GM19351 (cell line): ENCODE measurements around the gene C16orf96.

ENCODE experiments used
- ATAC-seq: cut with Tn5 transposase; IDR thresholded peaks from one replicate; pipeline ENCODE4 v1.9.1; 2021; ENCODE audit warnings: mild to moderate bottlenecking, moderate library complexity; ENCODE audit not compliant: unreplicated experiment

The C16orf96 gene

GRCh38 chr16:4556112-4556511 is at the start of gene C16orf96:
C16orf96 (plus strand) TSS chr16:4556340; CDS start chr16:4556490, 150 bp downstream.
- ATAC-seq, result no peak

GRCh38 chr16:4506450-4506849 is 49.7 kb upstream of the C16orf96 start:
- ATAC-seq, result peak; percentile 57

DNA sequence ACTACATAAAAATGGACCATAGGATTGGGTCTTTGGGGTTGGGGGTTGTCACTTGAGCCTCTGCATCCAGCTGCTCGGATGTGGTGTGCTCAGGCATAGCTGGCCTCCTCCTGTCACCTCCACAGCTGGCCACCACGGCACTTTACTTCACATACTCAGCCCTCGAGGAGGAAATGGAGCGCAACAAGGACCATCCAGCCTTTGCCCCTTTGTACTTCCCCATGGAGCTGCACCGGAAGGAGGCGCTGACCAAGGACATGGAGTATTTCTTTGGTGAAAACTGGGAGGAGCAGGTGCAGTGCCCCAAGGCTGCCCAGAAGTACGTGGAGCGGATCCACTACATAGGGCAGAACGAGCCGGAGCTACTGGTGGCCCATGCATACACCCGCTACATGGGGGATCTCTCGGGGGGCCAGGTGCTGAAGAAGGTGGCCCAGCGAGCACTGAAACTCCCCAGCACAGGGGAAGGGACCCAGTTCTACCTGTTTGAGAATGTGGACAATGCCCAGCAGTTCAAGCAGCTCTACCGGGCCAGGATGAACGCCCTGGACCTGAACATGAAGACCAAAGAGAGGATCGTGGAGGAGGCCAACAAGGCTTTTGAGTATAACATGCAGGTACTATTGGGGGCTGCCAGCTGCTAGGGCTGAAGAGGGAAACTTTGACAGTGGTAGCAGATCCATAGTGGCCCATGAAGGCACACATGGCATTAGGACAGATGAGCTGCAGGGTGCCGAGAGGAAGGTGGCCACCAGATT is 48.4 kb upstream of the C16orf96 start:
- no peak for ATAC-seq

GRCh38 chr16:4508806-4509205 is 47.3 kb upstream of the C16orf96 start:
- ATAC-seq, result no peak

GRCh38 chr16:4509420-4509819 is 46.7 kb upstream of the C16orf96 start:
- ATAC-seq, result no peak

DNA sequence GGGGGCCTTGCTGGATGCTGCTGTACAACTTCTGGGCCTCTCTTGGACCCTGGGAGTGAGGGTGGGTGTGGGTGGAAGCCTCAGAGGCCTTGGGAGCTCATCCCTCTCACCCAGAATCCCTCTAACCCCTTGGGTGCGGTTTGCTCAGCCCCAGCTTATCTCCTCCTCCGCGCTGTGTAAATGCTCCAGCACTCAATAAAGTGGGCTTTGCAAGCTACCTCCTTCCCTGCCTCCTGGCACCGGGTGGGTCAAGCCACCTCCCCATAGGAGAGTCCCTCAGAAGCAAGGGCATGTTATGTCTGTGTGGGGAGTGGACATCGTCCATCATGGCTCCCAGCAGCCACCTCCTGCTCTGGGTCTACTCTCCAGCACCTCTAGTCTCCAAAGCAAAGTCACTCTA is 46.0 kb upstream of the C16orf96 start:
- no peak for ATAC-seq

DNA sequence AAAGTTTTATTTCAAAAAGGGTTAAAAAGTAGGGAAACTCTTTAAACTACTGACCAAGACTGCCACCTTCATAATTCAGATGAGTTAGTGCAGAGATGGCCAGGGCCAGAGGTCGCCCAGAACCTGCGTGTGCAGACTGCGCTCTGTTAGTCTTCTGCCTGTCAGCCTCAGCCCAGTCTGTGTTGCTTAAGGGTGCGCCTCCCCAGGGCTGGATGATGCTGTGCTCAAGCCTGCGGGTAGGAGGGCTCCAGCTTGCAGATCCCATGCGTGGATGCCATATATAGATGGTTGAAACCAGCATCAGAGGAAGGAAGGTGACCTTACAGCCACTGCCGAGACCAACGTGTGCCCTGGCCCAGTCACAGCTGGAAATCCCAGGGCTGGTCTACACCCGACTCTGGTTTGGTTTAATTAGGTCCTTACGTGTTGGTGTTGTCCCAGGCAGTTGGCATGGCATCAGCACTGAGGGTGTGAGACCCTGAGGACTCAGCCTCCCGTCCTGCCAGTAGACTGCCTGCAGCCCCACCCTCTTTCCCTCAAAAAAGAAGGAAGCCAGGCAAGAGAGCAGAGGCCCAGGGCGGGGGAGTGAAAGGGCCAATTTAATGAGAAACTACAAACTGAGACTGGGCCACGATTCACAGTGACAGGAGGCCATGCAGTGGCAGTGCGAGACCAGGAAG is 45.3 kb upstream of the C16orf96 start:
- ATAC-seq, result no peak

GRCh38 chr16:4511441-4512082 is 44.6 kb upstream of the C16orf96 start:
- no peak for ATAC-seq

DNA sequence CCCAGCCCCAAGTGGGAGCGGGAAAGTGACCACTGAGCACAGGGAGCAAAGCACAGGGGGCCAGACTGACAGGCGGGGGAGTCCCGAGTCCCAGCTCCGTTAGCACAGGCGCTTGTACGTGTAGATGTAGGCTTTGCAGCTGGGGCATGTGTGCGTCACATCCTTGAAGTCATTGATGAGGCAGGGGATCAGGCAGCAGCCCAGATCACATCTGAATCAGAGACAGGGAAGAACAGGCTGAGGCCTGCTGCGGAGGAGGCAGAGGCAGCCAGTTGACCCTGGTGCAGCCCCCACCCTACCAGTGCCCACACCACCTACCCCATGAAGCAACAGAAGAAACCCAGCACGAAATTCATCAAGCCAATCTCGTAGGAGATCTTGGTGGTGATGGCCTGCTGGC is 43.7 kb upstream of the C16orf96 start:
- no peak for ATAC-seq

DNA sequence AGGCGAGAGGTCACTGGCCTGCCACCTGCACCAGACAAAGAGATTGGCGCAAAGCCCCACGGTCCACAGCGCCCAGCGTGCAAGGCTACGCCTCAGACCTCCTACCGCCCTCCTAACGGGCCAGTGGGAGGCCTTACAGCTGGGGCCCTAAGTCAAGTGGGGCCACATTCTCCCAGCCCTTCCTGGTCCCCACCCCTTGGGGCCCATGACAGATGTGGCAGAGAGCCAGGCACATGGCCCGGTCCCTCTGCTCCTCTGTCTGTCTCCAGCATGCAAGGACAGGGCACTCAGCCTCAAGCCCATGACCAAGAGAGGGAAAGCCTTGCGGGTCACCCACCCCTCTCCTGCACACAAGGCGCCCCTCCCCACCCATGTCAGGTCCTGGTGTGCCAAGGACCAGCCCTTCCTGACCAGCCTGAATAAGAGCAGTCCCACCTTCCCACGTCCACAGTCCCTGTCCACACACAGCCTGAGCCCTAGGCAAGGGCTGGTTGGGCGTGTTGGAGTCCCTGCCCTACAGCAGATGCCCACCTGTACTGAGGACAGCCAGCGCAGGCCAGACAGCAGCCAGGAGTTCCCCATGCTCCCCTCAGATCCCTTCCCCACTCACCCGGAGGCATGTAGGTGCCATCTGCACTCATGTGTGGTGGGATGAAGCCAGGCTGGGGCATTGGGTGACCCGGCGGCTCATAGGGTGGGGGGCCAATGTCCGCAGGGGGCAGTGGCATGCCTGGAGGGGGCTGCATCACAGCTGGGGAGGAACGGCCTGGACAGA is 42.9 kb upstream of the C16orf96 start:
- no peak for ATAC-seq

- no peak for ATAC-seq
Observed at GRCh38 chr16:4513881-4514280, 42.3 kb upstream of the C16orf96 start.

DNA sequence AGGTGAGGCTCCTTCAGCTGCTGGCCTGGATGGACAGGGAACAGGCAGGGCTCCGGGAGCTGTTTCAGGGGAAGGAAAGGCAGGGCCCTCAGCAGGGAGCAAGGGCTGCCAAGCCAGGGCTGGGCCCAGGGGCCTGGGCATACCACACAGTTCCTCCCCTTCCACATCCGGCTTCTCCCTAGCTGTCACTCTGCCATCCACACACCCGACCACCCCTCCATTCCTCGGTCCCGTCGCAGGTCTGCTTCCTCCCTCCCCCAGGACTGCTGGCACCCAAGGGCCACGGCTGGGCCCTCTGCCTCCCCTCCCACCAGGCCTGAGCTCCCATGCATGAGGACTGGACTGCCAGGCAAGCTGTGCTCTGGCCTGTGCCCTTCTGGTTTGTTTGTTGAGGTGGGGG is 41.5 kb upstream of the C16orf96 start:
- no peak for ATAC-seq

GRCh38 chr16:4515611-4516233 is 40.4 kb upstream of the C16orf96 start:
- peak; percentile 72 for ATAC-seq

DNA sequence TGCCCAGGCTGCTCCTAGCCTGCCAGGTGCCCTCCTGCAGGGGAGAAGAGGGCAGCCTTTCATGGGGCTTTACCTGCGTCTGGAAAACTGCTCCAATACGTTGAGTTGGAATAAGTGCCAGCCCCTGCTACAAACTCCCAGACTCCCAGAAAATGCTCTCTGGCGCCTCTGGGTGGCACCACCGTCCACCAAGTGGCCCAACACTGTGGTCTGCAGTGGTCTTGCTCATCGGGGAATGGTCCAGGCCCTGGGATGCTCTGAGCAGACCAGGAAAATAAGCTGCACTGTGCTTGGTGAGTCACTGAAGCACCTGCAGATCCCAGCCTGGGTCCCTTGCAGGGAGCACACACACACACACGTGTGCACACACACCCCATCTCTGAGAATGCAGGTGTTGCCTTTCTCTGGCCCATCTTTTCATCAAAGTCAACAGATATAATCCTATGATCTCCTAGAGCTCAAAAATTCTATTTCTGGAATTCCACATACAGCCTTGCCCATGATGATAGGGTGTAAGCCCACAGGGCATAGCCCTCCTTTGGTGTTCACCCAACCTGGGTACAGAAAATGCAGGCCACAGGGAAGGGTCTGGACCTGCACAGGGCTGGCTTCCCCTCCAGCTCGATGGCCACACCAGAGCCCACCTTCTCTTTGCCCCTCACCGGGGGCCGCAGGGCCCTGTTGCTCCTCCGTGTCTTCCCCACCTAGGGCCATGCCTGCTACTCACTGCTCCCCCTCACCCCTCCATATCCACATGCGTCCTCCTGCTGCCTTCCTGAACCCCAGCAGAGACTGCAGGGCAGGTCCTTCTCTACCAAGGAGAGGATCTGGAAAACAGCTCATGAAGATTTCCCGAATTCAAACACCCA is 38.1 kb upstream of the C16orf96 start:
- no peak for ATAC-seq

DNA sequence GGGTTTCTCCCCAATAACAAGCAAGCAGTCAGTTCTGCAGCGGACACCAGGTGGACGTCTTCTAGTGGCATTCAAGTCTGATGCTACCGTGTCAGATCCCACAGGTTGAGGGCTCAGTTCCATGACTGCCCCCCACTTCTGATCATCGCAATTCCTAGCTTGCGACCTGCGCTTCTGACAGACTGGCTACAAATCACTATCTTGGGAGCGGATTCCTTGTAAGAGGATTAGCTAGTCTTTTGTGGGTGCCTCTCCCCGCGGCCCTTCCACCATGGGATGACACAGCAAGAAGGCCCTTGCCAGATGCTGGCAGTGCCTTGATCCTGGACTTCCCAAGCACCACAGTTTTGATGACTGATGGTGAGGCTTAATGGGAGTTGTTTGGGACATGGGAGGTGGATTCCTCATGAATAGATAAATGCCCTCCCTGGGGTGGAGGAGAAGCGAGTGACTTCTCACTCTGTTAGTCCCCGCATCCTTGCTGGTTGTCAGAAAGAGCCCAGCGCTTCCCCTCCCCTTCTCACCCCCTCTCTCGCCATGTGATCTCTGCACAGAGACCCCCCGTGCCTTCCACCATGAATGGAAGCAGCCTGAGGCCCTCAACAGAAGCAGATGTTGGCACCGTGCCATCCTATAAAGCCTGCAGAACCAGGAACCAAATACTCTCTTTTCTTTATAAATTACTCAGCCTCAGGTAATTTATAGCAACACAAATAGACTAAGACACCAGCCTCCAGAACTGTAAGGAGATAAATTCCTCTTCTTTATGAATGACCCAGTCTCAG is 36.7 kb upstream of the C16orf96 start:
- ATAC-seq, result no peak

DNA sequence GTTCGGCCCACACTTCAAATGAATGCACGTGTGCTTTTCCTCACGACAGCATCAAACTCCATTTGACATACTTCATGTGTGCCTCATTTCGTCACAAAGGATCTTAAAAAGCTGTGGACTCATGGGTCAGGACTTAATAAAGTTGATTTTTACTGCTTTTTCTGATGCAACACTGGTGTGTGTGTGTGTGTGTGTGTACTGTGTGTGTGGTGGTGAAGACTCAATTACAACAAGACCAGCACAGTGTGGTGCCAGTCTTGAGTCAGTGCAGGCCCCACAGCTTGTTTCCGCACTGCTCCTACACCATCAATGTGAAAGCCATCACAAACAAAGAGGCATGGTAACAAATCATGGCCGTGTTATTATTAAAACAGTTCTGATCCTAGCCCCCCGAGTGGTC is 35.2 kb upstream of the C16orf96 start:
- ATAC-seq, result no peak

DNA sequence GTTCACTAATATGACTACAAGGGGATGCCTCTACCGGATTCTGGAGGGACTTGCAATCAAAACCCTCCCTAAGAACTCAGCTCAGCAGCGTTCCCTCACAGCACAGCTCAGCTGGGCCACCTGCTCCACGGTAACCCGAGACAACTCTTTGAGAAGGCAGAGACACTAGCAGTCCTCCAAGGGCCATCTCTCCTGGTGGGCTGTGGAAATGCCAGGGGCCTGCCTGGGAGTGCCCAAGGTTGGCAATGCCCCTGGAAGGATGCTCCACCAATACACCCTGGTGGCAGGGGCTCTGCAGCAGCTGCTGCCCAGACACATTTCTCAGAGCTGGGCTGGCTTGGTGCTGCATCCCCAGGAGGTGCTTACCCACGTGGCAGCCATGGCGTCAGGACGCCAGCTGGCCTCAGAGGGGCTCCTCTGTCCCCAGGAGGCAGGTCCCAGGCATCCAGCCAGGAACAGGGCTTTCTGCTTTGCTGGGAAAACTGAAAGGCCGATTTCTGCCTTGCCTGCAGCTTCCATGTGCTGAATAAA is 34.0 kb upstream of the C16orf96 start:
- ATAC-seq, result no peak

- ATAC-seq, result no peak
Observed at GRCh38 chr16:4523686-4524085, 32.5 kb upstream of the C16orf96 start.

GRCh38 chr16:4524571-4524970 is 31.6 kb upstream of the C16orf96 start:
- ATAC-seq, result no peak
